GM10266 (cell line): Measurements from ENCODE around the gene MAP3K2.

Experiments
- DNase-seq: peaks from one replicate; pipeline ENCODE4 v3.0.0; 2012; ENCODE audit errors: extremely low spot score
- TF ChIP-seq, protein P1 (sequence below): IDR thresholded peaks from 2 replicates; pipeline ENCODE4 v1.5.1; 2012; ENCODE audit warnings: mild to moderate bottlenecking, low read depth; ENCODE audit not compliant: control insufficient read depth, insufficient read depth; ENCODE audit errors: missing control alignments

MAP3K2 gene

DNA sequence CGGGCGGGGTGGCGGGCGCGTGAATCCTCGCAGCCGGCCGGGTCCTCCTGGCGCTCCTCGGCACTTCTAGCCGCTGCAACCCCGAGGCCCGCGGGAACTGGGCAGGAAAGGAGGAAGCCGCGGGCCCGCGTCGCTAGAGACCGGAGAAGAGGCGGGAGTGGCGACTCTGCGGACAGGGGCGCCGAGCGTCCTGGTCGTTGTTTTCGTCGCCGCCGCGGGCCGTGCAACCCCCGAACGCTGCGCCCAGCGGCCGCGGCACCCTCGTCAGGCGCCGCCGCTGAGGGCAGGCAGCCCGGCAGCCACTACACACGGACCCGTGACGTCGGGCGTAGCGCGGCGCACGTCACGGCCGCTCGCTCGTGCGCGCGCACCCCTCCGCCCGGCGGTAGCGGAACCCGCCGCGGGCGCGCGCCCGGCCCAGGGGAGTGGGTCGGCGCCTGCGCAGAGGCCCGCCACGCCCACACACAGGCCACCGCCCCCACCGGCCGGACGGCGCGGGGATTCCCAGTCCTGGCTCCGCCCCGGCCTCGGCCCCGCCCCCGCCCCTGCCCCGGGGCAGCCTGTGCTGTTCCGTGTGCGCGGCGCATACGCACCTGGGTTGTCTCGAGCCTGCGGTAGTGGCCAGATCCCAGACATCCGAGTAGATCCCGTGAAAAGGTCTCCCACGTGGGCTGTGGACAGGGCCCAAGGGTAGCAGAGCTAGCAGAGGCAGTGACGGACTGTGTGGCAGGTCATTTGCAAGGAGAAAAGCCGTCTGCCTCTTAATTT lies at the start of gene MAP3K2:
Gene MAP3K2, minus strand, starts transcription at position 321 of the 768 bp plus-strand sequence. CDS start 44,846 bp downstream, outside the sequence.
- TF ChIP-seq, protein P1, sequence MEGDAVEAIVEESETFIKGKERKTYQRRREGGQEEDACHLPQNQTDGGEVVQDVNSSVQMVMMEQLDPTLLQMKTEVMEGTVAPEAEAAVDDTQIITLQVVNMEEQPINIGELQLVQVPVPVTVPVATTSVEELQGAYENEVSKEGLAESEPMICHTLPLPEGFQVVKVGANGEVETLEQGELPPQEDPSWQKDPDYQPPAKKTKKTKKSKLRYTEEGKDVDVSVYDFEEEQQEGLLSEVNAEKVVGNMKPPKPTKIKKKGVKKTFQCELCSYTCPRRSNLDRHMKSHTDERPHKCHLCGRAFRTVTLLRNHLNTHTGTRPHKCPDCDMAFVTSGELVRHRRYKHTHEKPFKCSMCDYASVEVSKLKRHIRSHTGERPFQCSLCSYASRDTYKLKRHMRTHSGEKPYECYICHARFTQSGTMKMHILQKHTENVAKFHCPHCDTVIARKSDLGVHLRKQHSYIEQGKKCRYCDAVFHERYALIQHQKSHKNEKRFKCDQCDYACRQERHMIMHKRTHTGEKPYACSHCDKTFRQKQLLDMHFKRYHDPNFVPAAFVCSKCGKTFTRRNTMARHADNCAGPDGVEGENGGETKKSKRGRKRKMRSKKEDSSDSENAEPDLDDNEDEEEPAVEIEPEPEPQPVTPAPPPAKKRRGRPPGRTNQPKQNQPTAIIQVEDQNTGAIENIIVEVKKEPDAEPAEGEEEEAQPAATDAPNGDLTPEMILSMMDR = no peak
- DNase-seq = peak; percentile 99

- TF ChIP-seq, protein P1 = no peak
- DNase-seq = no peak
Observed at GRCh38 chr2:127437056-127437455, 49.3 kb upstream of the MAP3K2 start.

DNA sequence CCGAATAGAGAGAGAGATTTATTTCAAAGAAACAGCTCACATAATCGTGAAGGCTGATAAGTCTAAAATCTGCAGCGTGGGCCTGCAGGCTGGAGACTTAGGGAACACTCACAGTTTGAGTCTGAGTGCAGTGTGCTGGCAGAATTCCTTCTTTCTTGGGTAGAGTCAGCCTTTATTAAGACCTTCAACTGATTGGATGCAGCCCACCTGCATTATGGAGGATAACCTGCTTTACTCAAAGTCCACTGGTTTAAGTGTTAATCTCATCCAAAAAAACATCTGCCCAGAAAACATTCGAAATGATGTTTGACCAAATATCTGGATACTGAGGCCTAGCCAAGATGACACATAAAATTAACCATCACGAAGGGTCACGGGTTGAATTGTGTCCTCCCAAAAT lies 46.7 kb upstream of the MAP3K2 start:
- TF ChIP-seq, protein P1 = no peak
- no peak for DNase-seq

- DNase-seq = no peak
- TF ChIP-seq, protein P1 = no peak
Observed at GRCh38 chr2:127431408-127432023, 43.7 kb upstream of the MAP3K2 start.

DNA sequence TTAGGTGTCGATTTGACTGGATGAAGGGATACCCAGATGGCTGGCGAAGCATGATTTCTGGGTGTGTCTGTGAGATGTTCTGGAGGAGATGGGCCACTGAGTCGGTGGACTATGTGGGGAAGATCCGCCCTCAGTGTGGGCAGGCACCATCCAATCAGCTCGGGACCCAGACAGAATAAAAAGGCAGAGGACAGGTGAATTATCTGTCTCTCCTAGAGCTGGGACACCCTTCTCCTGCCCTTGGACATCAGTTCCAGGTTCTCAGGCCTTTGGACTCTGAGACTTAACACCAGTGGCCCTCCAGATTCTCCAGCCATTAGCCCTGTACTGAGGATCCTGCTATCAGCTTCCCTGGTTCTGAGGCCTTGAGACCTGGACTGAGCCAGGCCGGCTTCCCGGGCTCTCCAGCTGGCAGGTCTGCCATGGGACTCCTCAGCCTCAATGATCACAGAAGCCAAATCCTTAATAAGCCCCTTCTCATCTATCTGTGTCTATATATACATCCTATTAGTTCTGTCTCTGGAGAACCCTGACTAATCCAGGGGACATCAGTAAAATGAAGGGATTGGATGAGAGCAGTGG lies 42.2 kb upstream of the MAP3K2 start:
- DNase-seq = no peak
- TF ChIP-seq, protein P1 = no peak

- DNase-seq = no peak
- TF ChIP-seq, protein P1 = no peak
Observed at GRCh38 chr2:127429291-127429690, 41.5 kb upstream of the MAP3K2 start.

GRCh38 chr2:127428815-127429109 lies 41.0 kb upstream of the MAP3K2 start:
- TF ChIP-seq, protein P1 = no peak

More at GRCh38 chr2:127428815-127429109, 41.0 kb upstream of the MAP3K2 start:
- no peak for DNase-seq
